Measurements from ENCODE around the gene NRL. TPM values are rescaled to one million over a fixed set of nuclear protein-coding genes. Genes with fewer than 3 reads are reported as not detected.
A peak's percentile ranks its signal among the peaks of the same experiment; 100 is the strongest.
"Not testable (repeated sequence)": the region's sequence is repeated elsewhere in the genome, so short reads cannot be mapped to it uniquely, and the experiment has no call there.

The NRL gene
- total RNA-seq, 1 donor from 2014 or later: 1.8 TPM

GRCh38 chr14:24106672-24107271 lies 8.0 kb downstream of the NRL start:
- no peak for TF ChIP-seq CTCF (conservative IDR thresholded peaks at IDR 0.05)
- no peak for DNase-seq (ENCODE audit: extremely low spot score, unreplicated experiment)
- H3K4me1 Mint-ChIP-seq (ENCODE audit: unreplicated experiment): peaks cover 5% of the 10 kb centered on the region
- no peaks in the 10 kb centered on the region for H3K9me3 Mint-ChIP-seq
- no peak overlapping the region for H3K4me3 Mint-ChIP-seq
- H3K27ac Mint-ChIP-seq: no peak overlapping the region
- H3K36me3 Mint-ChIP-seq: peaks cover 7% of the 10 kb centered on the region
- H3K27me3 Mint-ChIP-seq: no peaks in the 10 kb centered on the region

DNA sequence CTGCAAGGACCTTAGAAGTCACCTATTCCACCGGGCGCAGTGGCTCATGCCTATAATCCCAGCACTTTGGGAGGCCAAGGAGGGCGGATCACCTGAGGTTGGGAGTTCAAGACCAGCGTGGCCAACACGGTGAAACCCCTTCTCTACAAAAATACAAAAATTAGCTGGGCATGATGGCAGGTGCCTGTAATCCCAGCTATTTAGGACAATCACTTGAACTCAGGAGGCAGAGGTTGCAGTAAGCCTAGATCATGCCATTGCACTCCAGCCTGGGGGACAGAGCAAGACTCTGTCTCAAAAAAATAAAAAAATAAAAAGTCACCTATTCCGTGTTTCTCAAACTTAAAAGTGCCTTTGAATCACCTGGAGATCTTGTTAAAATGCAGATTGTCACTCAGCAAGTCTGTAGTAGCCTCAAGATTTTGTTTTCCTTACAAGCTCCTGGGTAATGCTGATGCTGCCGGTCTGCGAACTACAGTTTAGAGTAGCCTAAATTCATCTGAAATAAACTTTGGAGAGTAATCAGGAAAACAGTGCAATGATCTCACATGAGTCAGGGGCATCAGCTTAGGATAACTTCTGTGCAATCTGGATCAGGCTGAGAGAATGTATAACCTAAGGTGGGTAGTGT lies 9.0 kb downstream of the NRL start:
- DNase-seq (ENCODE audit: extremely low spot score, unreplicated experiment); H3K27me3 Mint-ChIP-seq; H3K36me3 Mint-ChIP-seq; H3K4me3 Mint-ChIP-seq; H3K9me3 Mint-ChIP-seq; H3K27ac Mint-ChIP-seq; H3K4me1 Mint-ChIP-seq (ENCODE audit: unreplicated experiment): not testable (repeated sequence)

- no peak overlapping the region for H3K4me3 Mint-ChIP-seq
- no peaks in the 10 kb centered on the region for H3K4me1 Mint-ChIP-seq (ENCODE audit: unreplicated experiment)
- TF ChIP-seq CTCF (conservative IDR thresholded peaks at IDR 0.05): no peak
- H3K36me3 Mint-ChIP-seq: peaks cover 7% of the 10 kb centered on the region
- H3K27ac Mint-ChIP-seq: peak overlapping the region; percentile 29
- no peak for DNase-seq (ENCODE audit: extremely low spot score, unreplicated experiment)
- no peaks in the 10 kb centered on the region for H3K27me3 Mint-ChIP-seq
- no peaks in the 10 kb centered on the region for H3K9me3 Mint-ChIP-seq
Measured at GRCh38 chr14:24103451-24103850, 11.3 kb downstream of the NRL start.

DNA sequence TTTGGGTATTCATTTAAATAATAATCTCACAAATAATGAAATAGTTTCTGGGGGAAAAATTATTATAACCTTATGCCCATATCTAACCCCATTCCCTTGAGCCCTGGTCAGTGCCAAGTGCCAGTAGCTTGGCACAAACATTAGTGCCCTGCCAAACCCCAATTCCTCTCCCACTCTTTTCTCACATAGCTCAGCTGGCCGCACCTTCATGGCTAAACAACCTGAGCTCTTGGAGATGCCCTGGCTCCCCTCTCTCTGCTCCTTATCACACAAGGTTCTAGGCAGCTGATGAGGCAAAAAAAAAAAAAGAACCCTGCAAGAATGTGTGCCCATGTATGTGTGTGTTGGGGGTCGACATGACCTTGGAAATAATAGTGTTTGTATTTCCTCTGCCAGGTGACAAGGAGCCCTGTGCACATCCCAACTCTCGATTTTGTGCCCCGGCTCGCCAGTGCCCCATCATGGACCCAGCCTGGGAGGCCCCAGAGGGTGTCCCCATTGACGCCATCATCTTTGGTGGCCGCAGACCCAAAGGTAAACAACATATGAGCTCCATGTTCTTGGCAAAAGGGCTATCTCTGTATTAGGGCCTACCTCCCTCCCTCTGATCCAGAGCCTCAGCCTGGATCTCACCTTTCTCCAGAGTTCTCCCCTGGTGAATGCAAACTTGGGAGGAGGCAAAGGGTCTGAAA lies 12.2 kb downstream of the NRL start:
- no peak for TF ChIP-seq CTCF (conservative IDR thresholded peaks at IDR 0.05)
- no peak overlapping the region for H3K4me3 Mint-ChIP-seq
- no peaks in the 10 kb centered on the region for H3K4me1 Mint-ChIP-seq (ENCODE audit: unreplicated experiment)
- DNase-seq (ENCODE audit: extremely low spot score, unreplicated experiment): no peak
- H3K36me3 Mint-ChIP-seq: peaks cover 7% of the 10 kb centered on the region
- H3K9me3 Mint-ChIP-seq: no peaks in the 10 kb centered on the region
- H3K27me3 Mint-ChIP-seq: no peaks in the 10 kb centered on the region
- H3K27ac Mint-ChIP-seq: no peak overlapping the region

GRCh38 chr14:24100982-24101494 lies 13.7 kb downstream of the NRL start:
- no peak overlapping the region for H3K27ac Mint-ChIP-seq
- peaks cover 4% of the 10 kb centered on the region for H3K4me1 Mint-ChIP-seq (ENCODE audit: unreplicated experiment)
- H3K27me3 Mint-ChIP-seq: no peaks in the 10 kb centered on the region
- H3K9me3 Mint-ChIP-seq: no peaks in the 10 kb centered on the region
- DNase-seq (ENCODE audit: extremely low spot score, unreplicated experiment): no peak
- TF ChIP-seq CTCF (conservative IDR thresholded peaks at IDR 0.05): no peak
- no peak overlapping the region for H3K4me3 Mint-ChIP-seq
- H3K36me3 Mint-ChIP-seq: peaks cover 7% of the 10 kb centered on the region
